HG03571 (cell line): ENCODE results near the gene RPP25.
"Not testable (repeated sequence)": the region's sequence is repeated elsewhere in the genome, so short reads cannot be mapped to it uniquely, and the experiment has no call there.

ENCODE experiments used
- ATAC-seq: cut with Tn5 transposase; IDR thresholded peaks from one replicate; pipeline ENCODE4 v1.9.1; 2021; ENCODE audit not compliant: unreplicated experiment

RPP25 gene

GRCh38 chr15:74963213-74963612, 6.6 kb upstream of the RPP25 start:
- ATAC-seq = no peak

GRCh38 chr15:74962671-74963070, 6.1 kb upstream of the RPP25 start:
- no peak for ATAC-seq

GRCh38 chr15:74962219-74962618, 5.6 kb upstream of the RPP25 start:
- no peak for ATAC-seq

GRCh38 chr15:74961616-74962015, 5.0 kb upstream of the RPP25 start:
- ATAC-seq = no peak

- no peak for ATAC-seq
These were observed 4.5 kb upstream of the RPP25 start for GRCh38 chr15:74960995-74961588.

- no peak for ATAC-seq
These were observed 3.7 kb upstream of the RPP25 start for GRCh38 chr15:74960286-74960685.

- no peak for ATAC-seq
These were observed 3.0 kb upstream of the RPP25 start for GRCh38 chr15:74959586-74959939.

GRCh38 chr15:74958908-74959585, 2.5 kb upstream of the RPP25 start:
- ATAC-seq = no peak

- ATAC-seq = no peak
These were observed 1.8 kb upstream of the RPP25 start for GRCh38 chr15:74958320-74958907.

- ATAC-seq = no peak
These were observed 984 bp upstream of the RPP25 start for GRCh38 chr15:74957476-74958035.

GRCh38 chr15:74955796-74956647, 550 bp downstream of the RPP25 start:
- peak; percentile 41 for ATAC-seq

- no peak for ATAC-seq
These were observed 1.6 kb downstream of the RPP25 start for GRCh38 chr15:74955017-74955416.

GRCh38 chr15:74954515-74954914, 2.1 kb downstream of the RPP25 start:
- ATAC-seq = no peak

GRCh38 chr15:74951006-74951405, 5.6 kb downstream of the RPP25 start:
- no peak for ATAC-seq

- ATAC-seq = no peak
These were observed 6.3 kb downstream of the RPP25 start for GRCh38 chr15:74950078-74950908.

- ATAC-seq = peak; percentile 77
These were observed 18.8 kb downstream of the RPP25 start, which contains the start of gene COX5A for GRCh38 chr15:74937590-74938371. Gene COX5A, minus strand, starts transcription at chr15:74938073. Its CDS starts 59 bp downstream, at chr15:74938014.

GRCh38 chr15:74937272-74937589, 19.3 kb downstream of the RPP25 start:
- no peak for ATAC-seq

- ATAC-seq = not testable (repeated sequence)
These were observed 21.4 kb downstream of the RPP25 start for GRCh38 chr15:74935193-74935592.

- no peak for ATAC-seq
These were observed 23.0 kb downstream of the RPP25 start for GRCh38 chr15:74933573-74933972.

GRCh38 chr15:74928771-74929198, 27.8 kb downstream of the RPP25 start:
- ATAC-seq = no peak
